SIG-M5 treated with dmso at 0.1 percent for 504 hours (cell line): Measurements from ENCODE around the gene PLA2G5.
A peak's percentile ranks its signal among the peaks of the same experiment; 100 is the strongest.
"Not testable (repeated sequence)": the region's sequence is repeated elsewhere in the genome, so short reads cannot be mapped to it uniquely, and the experiment has no call there.

Source experiments
- DNase-seq: peaks from one replicate; lab custom pipeline; 2025; ENCODE audit not compliant: unreplicated experiment; lab: John Stamatoyannopoulos, UW

Gene PLA2G5

GRCh38 chr1:20069874-20070273 lies at the start of gene PLA2G5:
TSS of gene PLA2G5 (plus strand) at chr1:20070194. CDS start at chr1:20084831, 14,637 bp downstream.
- no peak for DNase-seq

- no peak for DNase-seq
Observed at GRCh38 chr1:20028125-20028524, 41.9 kb upstream of the PLA2G5 start.

GRCh38 chr1:20028726-20029125 lies 41.3 kb upstream of the PLA2G5 start:
- no peak for DNase-seq

- DNase-seq, result no peak
Observed at GRCh38 chr1:20029178-20029912, 40.6 kb upstream of the PLA2G5 start.

- DNase-seq, result not testable (repeated sequence)
Observed at GRCh38 chr1:20030436-20031151, 39.4 kb upstream of the PLA2G5 start.

- no peak for DNase-seq
Observed at GRCh38 chr1:20031161-20031560, 38.8 kb upstream of the PLA2G5 start.

- DNase-seq, result no peak
Observed at GRCh38 chr1:20031836-20032235, 38.2 kb upstream of the PLA2G5 start.

- no peak for DNase-seq
Observed at GRCh38 chr1:20032425-20032824, 37.6 kb upstream of the PLA2G5 start.

GRCh38 chr1:20033420-20033819 lies 36.6 kb upstream of the PLA2G5 start:
- no peak for DNase-seq

- DNase-seq, result no peak
Observed at GRCh38 chr1:20035114-20035513, 34.9 kb upstream of the PLA2G5 start.

GRCh38 chr1:20037877-20038276 lies 32.1 kb upstream of the PLA2G5 start:
- no peak for DNase-seq

GRCh38 chr1:20047096-20047495 lies 22.9 kb upstream of the PLA2G5 start:
- no peak for DNase-seq

GRCh38 chr1:20048563-20048962 lies 21.4 kb upstream of the PLA2G5 start:
- no peak for DNase-seq

GRCh38 chr1:20049056-20049798 lies 20.8 kb upstream of the PLA2G5 start:
- not testable (repeated sequence) for DNase-seq

- no peak for DNase-seq
Observed at GRCh38 chr1:20051218-20051829, 18.7 kb upstream of the PLA2G5 start.

- DNase-seq, result no peak
Observed at GRCh38 chr1:20052386-20052785, 17.6 kb upstream of the PLA2G5 start.

- no peak for DNase-seq
Observed at GRCh38 chr1:20057886-20058420, 12.0 kb upstream of the PLA2G5 start.

GRCh38 chr1:20058531-20058930 lies 11.5 kb upstream of the PLA2G5 start:
- peak; percentile 43 for DNase-seq

- DNase-seq, result peak; percentile 44
Observed at GRCh38 chr1:20059847-20060246, 10.1 kb upstream of the PLA2G5 start.

- DNase-seq, result not testable (repeated sequence)
Observed at GRCh38 chr1:20060791-20061190, 9.2 kb upstream of the PLA2G5 start.

- peak; percentile 43 for DNase-seq
Observed at GRCh38 chr1:20061866-20062265, 8.1 kb upstream of the PLA2G5 start.
